Thyroid gland (tissue), 4 donors: ENCODE data around the gene FAM135A. TPM values are rescaled to one million over a fixed set of nuclear protein-coding genes. Genes with fewer than 3 reads are reported as not detected.

Experiments used
- DNase-seq, 2 donors: peaks; one replicate each; pipeline ENCODE4 v3.0.0-alpha.2; 2019
- H3K27ac ChIP-seq, 3 donors: fragments of 200-600 bp; sonication (generic); 1 replicate in 2 of 3; 2 replicates in 1 of 3; pipeline ENCODE4 v1.5.1; 2016 to 2019; ENCODE audit warnings: mild to moderate bottlenecking in 1 of 3, moderate library complexity in 1 of 3
- H3K27me3 ChIP-seq: fragments of 200-600 bp; sonication (generic); one replicate; pipeline ENCODE4 v1.5.1; 2019
- H3K36me3 ChIP-seq, 2 donors: fragments of 200-600 bp; sonication (generic); one replicate each; pipeline ENCODE4 v1.5.1; 2016 to 2019
- H3K4me1 ChIP-seq, 2 donors: fragments of 200-600 bp; sonication (generic); one replicate each; pipeline ENCODE4 v1.5.1; 2017 to 2019
- H3K4me3 ChIP-seq, 3 donors: fragments of 200-600 bp; sonication (generic); replicated peaks in 1 of 3; 1 replicate in 2 of 3; 2 replicates in 1 of 3; pipeline ENCODE4 v1.5.1; 2016; ENCODE audit warnings: mild to moderate bottlenecking in 1 of 3
- H3K9me3 ChIP-seq: fragments of 200-600 bp; sonication (generic); one replicate; pipeline ENCODE4 v1.5.1; 2017
- POLR2A ChIP-seq, 2 donors: fragments of 450-650 bp; IDR thresholded peaks; one replicate each; pipeline ENCODE4 v1.6.1; 2017; ENCODE audit warnings: antibody characterized with exemption in 2 of 2, mild to moderate bottlenecking in 2 of 2, moderate library complexity in 1 of 2
- WGBS, 2 donors: methylation state at CpG; one replicate each; pipeline ENCODE4 v1.1.5; 2017; 5-methylcytosine and 5-hydroxymethylcytosine counted together
- intact Hi-C: fragments of 100-400 bp; cut with DNase I; formaldehyde crosslinking; loops from one replicate; pipeline ENCODE4 v1.15.1; 2023
- total RNA-seq, 4 donors: library from RNA; depleted of rRNA; stranded (reverse); fragments of >200 nt; gene quantifications; one replicate each; pipeline ENCODE4 v1.2.3, GENCODE V29; 2016
- TF ChIP-seq, protein P1 (sequence below), 6 experiments: fragments of 200-600 bp in 3 of 6; fragments of 450-650 bp in 3 of 6; sonication (generic) in 3 of 6; IDR thresholded peaks; one replicate each; pipeline ENCODE4 v1.5.1; 2016 to 2019; ENCODE audit warnings: antibody characterized with exemption in 6 of 6, mild to moderate bottlenecking in 2 of 6, inconsistent platforms in 1 of 6, moderate library complexity in 1 of 6

FAM135A gene
- total RNA-seq, 4 donors from 2014 or later, result 17.0 to 42.9 (median 27.3) TPM

GRCh38 chr6:70388814-70389213 is 24.5 kb upstream of the FAM135A start:
- TF ChIP-seq, protein P1, sequence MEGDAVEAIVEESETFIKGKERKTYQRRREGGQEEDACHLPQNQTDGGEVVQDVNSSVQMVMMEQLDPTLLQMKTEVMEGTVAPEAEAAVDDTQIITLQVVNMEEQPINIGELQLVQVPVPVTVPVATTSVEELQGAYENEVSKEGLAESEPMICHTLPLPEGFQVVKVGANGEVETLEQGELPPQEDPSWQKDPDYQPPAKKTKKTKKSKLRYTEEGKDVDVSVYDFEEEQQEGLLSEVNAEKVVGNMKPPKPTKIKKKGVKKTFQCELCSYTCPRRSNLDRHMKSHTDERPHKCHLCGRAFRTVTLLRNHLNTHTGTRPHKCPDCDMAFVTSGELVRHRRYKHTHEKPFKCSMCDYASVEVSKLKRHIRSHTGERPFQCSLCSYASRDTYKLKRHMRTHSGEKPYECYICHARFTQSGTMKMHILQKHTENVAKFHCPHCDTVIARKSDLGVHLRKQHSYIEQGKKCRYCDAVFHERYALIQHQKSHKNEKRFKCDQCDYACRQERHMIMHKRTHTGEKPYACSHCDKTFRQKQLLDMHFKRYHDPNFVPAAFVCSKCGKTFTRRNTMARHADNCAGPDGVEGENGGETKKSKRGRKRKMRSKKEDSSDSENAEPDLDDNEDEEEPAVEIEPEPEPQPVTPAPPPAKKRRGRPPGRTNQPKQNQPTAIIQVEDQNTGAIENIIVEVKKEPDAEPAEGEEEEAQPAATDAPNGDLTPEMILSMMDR (IDR thresholded peaks at IDR 0.05), result no peak
- no peak for TF ChIP-seq POLR2A (IDR thresholded peaks at IDR 0.05)
- intact Hi-C loops, result no loop called here
- no peak for DNase-seq

GRCh38 chr6:70389261-70389660 is 24.0 kb upstream of the FAM135A start:
- no peaks in the 10 kb centered on the region for H3K9me3 ChIP-seq
- no peak overlapping the region for H3K27ac ChIP-seq
- DNase-seq, result no peak
- H3K4me1 ChIP-seq, result no peaks in the 10 kb centered on the region
- H3K27me3 ChIP-seq, result no peaks in the 10 kb centered on the region
- intact Hi-C loops, result no loop called here
- no peak overlapping the region for H3K4me3 ChIP-seq
- no peaks in the 10 kb centered on the region for H3K36me3 ChIP-seq
- TF ChIP-seq, protein P1 (IDR thresholded peaks at IDR 0.05), result no peak
- TF ChIP-seq POLR2A (IDR thresholded peaks at IDR 0.05), result no peak

More at GRCh38 chr6:70388814-70389213, 24.5 kb upstream of the FAM135A start:
- Histone ChIP-seq H3K4me1 (no peaks in the 10 kb centered on the region), H3K27me3 (no peaks in the 10 kb centered on the region), H3K36me3 (no peaks in the 10 kb centered on the region), H3K27ac (no peak overlapping the region), H3K4me3 (no peak overlapping the region), H3K9me3 (no peaks in the 10 kb centered on the region)
- 79 to 91% methylated on average over 1 of the region's 1 CpG for WGBS, 2 donors

- TF ChIP-seq, protein P1 (IDR thresholded peaks at IDR 0.05), result no peak
- TF ChIP-seq POLR2A (IDR thresholded peaks at IDR 0.05), result no peak
Observed at GRCh38 chr6:70390067-70390466, 23.2 kb upstream of the FAM135A start.

GRCh38 chr6:70391492-70391891 is 21.8 kb upstream of the FAM135A start:
- intact Hi-C loops, result no loop called here
- H3K9me3 ChIP-seq, result no peaks in the 10 kb centered on the region
- no peaks in the 10 kb centered on the region for H3K36me3 ChIP-seq
- WGBS, 2 donors, result 61 to 72% methylated on average over 3 of the region's 3 CpGs
- H3K27me3 ChIP-seq, result no peaks in the 10 kb centered on the region
- no peak for DNase-seq
- no peak overlapping the region for H3K27ac ChIP-seq
- TF ChIP-seq, protein P1 (IDR thresholded peaks at IDR 0.05), result no peak
- TF ChIP-seq POLR2A (IDR thresholded peaks at IDR 0.05), result no peak
- H3K4me1 ChIP-seq, result no peaks in the 10 kb centered on the region
- H3K4me3 ChIP-seq, result no peak overlapping the region

More at GRCh38 chr6:70390067-70390466, 23.2 kb upstream of the FAM135A start:
- Histone ChIP-seq H3K36me3 (no peaks in the 10 kb centered on the region), H3K9me3 (no peaks in the 10 kb centered on the region), H3K4me1 (no peaks in the 10 kb centered on the region), H3K27me3 (no peaks in the 10 kb centered on the region), H3K4me3 (no peak overlapping the region), H3K27ac (no peak overlapping the region)
- 10 to 17% methylated on average over 1 of the region's 1 CpG for WGBS, 2 donors
- intact Hi-C loops, result no loop called here
- no peak for DNase-seq

GRCh38 chr6:70394518-70395300 is 18.6 kb upstream of the FAM135A start:
- Histone ChIP-seq H3K4me3 (no peak overlapping the region), H3K9me3 (no peaks in the 10 kb centered on the region), H3K4me1 (no peaks in the 10 kb centered on the region), H3K27me3 (no peaks in the 10 kb centered on the region), H3K27ac (no peak overlapping the region), H3K36me3 (no peaks in the 10 kb centered on the region)
- WGBS, 2 donors, result 89% methylated on average over 20 of the region's 20 CpGs
- TF ChIP-seq, protein P1 (IDR thresholded peaks at IDR 0.05), result no peak
- no peak for TF ChIP-seq POLR2A (IDR thresholded peaks at IDR 0.05)
- no peak for DNase-seq
- intact Hi-C loops, result no loop called here
